Transverse colon (tissue), 4 donors: ENCODE results near the gene NOTUM.

ENCODE experiments used
- POLR2A ChIP-seq: fragments of 450-650 bp; IDR thresholded peaks from one replicate; pipeline ENCODE4 v1.6.1; 2016; ENCODE audit warnings: antibody characterized with exemption, mild to moderate bottlenecking, moderate library complexity
- POLR2AphosphoS5 ChIP-seq, 3 donors: sonication (generic); formaldehyde crosslinking; IDR thresholded peaks; one replicate each; pipeline ENCODE4 v1.6.1; 2016; ENCODE audit warnings: antibody characterized with exemption in 3 of 3
- TF ChIP-seq, protein P1 (sequence below), 5 experiments: fragments of 200-600 bp in 3 of 5; fragments of 450-650 bp in 2 of 5; sonication (generic) in 3 of 5; IDR thresholded peaks; 1 replicate in 2 of 5; 2 replicates in 3 of 5; pipeline ENCODE4 v1.5.1; 2016 to 2017; ENCODE audit warnings: antibody characterized with exemption in 5 of 5, inconsistent platforms in 3 of 5, mild to moderate bottlenecking in 2 of 5, moderate library complexity in 1 of 5

DNA sequence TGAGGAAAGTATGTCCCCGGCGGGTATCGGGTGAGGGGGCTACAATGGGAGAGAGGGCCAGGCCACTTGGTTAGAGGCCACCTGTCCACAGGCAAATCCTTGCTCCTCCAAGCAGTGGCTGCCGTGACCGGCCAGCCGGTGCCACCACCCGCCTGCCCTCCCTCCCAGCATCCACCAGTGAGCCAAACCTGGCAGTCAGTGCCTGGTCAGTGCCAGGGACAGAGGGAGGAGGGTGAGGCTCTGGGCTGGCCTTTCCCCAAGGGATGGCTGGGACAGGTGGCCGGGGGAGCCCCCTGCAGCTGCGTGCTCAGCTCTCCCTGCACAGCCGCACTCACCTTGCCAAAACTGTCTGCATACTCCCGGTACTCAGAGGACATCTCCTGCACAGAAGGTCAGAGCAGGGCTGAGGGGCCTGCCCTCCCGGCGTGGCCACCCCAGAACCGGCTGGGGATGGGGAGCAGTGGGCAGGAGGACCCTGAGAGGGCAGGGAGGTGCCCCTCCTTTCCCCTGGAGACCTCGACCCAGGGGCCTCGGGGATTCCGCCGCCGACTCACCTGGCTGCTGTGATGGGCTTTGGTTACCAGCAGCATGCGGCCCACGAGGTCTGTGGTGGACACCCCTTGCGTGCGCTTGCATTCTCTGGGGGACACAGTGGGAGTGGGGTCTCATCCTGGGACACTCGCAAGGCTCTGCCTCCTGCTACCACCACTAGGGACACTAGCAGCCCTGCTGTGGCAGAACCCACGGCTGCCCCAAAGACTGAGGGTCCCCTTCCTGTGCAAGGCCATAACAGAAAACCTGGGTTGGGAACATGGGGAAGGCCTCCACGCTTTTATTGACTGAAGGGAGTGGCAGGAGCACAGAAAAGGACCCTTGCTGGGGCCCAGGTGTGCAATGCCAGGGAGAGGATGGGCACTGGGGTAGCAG, 53.5 kb downstream of the NOTUM start:
- TF ChIP-seq, protein P1, sequence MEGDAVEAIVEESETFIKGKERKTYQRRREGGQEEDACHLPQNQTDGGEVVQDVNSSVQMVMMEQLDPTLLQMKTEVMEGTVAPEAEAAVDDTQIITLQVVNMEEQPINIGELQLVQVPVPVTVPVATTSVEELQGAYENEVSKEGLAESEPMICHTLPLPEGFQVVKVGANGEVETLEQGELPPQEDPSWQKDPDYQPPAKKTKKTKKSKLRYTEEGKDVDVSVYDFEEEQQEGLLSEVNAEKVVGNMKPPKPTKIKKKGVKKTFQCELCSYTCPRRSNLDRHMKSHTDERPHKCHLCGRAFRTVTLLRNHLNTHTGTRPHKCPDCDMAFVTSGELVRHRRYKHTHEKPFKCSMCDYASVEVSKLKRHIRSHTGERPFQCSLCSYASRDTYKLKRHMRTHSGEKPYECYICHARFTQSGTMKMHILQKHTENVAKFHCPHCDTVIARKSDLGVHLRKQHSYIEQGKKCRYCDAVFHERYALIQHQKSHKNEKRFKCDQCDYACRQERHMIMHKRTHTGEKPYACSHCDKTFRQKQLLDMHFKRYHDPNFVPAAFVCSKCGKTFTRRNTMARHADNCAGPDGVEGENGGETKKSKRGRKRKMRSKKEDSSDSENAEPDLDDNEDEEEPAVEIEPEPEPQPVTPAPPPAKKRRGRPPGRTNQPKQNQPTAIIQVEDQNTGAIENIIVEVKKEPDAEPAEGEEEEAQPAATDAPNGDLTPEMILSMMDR (IDR thresholded peaks at IDR 0.05), result no peak
- TF ChIP-seq POLR2A, result no peak
- TF ChIP-seq POLR2AphosphoS5 (IDR thresholded peaks at IDR 0.05), result no peak
